Parathyroid adenoma (tissue), 2 donors: ENCODE results near the gene NT5DC2.

Source experiments
- H2AFZ ChIP-seq: fragments of 300-600 bp; sonication (generic); one replicate; pipeline ENCODE4 v1.7.0; 2017; ENCODE audit warnings: antibody characterized with exemption, mild to moderate bottlenecking
- H3K27ac ChIP-seq: fragments of 300-600 bp; sonication (generic); one replicate; pipeline ENCODE4 v1.7.0; 2017
- H3K27me3 ChIP-seq: fragments of 300-600 bp; sonication (generic); one replicate; pipeline ENCODE4 v1.7.0; 2017; ENCODE audit warnings: low read length; ENCODE audit not compliant: control insufficient read depth, insufficient read depth
- H3K36me3 ChIP-seq: fragments of 300-600 bp; sonication (generic); one replicate; pipeline ENCODE4 v1.7.0; 2017; ENCODE audit warnings: low read length; ENCODE audit not compliant: control insufficient read depth, insufficient read depth
- H3K4me1 ChIP-seq: fragments of 300-600 bp; sonication (generic); one replicate; pipeline ENCODE4 v1.7.0; 2017; ENCODE audit warnings: control low read depth
- H3K4me2 ChIP-seq: fragments of 300-600 bp; sonication (generic); one replicate; pipeline ENCODE4 v1.7.0; 2017; ENCODE audit warnings: low read length
- H3K4me3 ChIP-seq: fragments of 300-600 bp; sonication (generic); one replicate; pipeline ENCODE4 v1.7.0; 2017; ENCODE audit warnings: low read depth, low read length
- H3K79me2 ChIP-seq: fragments of 300-600 bp; sonication (generic); one replicate; pipeline ENCODE4 v1.7.0; 2017; ENCODE audit warnings: control low read depth
- H3K9ac ChIP-seq: fragments of 300-600 bp; sonication (generic); one replicate; pipeline ENCODE4 v1.7.0; 2017; ENCODE audit warnings: mild to moderate bottlenecking
- H3K9me3 ChIP-seq: fragments of 300-600 bp; sonication (generic); one replicate; pipeline ENCODE4 v1.7.0; 2017; ENCODE audit warnings: low read length; ENCODE audit not compliant: control insufficient read depth
- TF ChIP-seq, protein P1 (sequence below): fragments of 300-600 bp; sonication (generic); IDR thresholded peaks from one replicate; pipeline ENCODE4 v1.7.0; 2017; ENCODE audit warnings: antibody characterized with exemption, mild to moderate bottlenecking
- donor health status: primary hyperparathyroidism.

The NT5DC2 gene

GRCh38 chr3:52557011-52557960, 23.6 kb upstream of the NT5DC2 start:
- H3K4me3 ChIP-seq = no peak overlapping the region
- peaks cover 2% of the 10 kb centered on the region for H3K4me1 ChIP-seq
- no peak overlapping the region for H3K27ac ChIP-seq
- no peak overlapping the region for H2AFZ ChIP-seq
- H3K27me3 ChIP-seq = no peaks in the 10 kb centered on the region
- no peaks in the 10 kb centered on the region for H3K36me3 ChIP-seq
- no peaks in the 10 kb centered on the region for H3K79me2 ChIP-seq
- H3K4me2 ChIP-seq = no peak overlapping the region
- TF ChIP-seq, protein P1, sequence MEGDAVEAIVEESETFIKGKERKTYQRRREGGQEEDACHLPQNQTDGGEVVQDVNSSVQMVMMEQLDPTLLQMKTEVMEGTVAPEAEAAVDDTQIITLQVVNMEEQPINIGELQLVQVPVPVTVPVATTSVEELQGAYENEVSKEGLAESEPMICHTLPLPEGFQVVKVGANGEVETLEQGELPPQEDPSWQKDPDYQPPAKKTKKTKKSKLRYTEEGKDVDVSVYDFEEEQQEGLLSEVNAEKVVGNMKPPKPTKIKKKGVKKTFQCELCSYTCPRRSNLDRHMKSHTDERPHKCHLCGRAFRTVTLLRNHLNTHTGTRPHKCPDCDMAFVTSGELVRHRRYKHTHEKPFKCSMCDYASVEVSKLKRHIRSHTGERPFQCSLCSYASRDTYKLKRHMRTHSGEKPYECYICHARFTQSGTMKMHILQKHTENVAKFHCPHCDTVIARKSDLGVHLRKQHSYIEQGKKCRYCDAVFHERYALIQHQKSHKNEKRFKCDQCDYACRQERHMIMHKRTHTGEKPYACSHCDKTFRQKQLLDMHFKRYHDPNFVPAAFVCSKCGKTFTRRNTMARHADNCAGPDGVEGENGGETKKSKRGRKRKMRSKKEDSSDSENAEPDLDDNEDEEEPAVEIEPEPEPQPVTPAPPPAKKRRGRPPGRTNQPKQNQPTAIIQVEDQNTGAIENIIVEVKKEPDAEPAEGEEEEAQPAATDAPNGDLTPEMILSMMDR = no peak
- H3K9me3 ChIP-seq = no peaks in the 10 kb centered on the region
- H3K9ac ChIP-seq = no peak overlapping the region

DNA sequence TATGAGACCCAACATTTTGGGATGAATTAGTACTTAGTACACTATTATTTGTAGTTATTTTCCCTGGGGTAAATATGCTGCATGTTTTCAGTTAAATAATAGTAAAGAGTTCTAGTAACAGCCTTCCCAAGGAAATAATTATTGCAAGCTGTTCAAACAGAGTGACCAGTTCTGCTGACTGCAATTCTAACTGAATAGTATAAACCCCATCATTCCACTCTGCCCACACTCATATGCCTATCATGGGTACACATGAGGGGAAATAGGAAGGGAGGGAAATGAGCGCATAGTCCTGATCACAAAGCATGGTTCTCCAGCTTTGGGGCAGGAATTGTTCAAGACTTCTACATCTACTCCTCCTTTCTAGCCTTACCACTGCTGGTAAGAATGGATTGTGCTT, 21.4 kb upstream of the NT5DC2 start:
- no peaks in the 10 kb centered on the region for H3K9me3 ChIP-seq
- H3K4me2 ChIP-seq = no peak overlapping the region
- no peak overlapping the region for H3K27ac ChIP-seq
- H3K27me3 ChIP-seq = no peaks in the 10 kb centered on the region
- no peak overlapping the region for H2AFZ ChIP-seq
- TF ChIP-seq, protein P1 = no peak
- H3K9ac ChIP-seq = no peak overlapping the region
- no peak overlapping the region for H3K4me3 ChIP-seq
- no peaks in the 10 kb centered on the region for H3K36me3 ChIP-seq
- no peaks in the 10 kb centered on the region for H3K79me2 ChIP-seq
- H3K4me1 ChIP-seq = peaks cover 2% of the 10 kb centered on the region

DNA sequence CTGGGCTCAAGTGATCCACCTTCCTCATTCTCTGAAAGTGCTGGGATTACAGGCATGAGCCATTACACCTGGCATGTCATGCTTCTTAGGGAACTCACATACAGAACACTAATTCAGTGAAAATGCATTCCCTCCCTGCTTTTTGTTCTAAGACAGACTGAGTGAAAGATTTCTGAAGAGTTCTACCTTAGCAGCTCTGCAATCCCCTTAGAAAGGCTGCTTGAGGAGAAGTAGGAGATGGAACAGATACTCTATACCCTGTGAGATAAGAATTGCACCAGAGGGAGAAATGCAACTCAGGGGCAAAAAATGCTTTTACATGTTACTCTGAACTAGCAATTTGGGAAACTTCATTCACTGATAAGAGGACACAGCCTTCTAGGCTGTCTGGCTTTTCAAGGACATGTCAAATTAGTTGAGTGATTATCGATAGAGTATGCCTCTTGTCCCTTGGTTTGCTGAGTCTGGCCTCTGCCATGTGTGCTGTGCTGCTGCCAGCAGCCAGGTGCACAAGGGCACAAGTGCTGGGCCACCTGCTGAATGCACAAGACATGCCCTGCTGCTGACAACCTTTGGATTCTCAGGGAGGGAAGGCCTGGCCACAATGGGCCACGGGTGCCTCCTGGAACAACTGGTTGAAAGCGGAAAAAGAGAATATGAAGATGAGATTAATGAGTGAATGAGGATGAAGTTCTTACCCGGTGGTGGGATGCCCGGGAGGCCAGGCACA, 20.5 kb upstream of the NT5DC2 start:
- peaks cover 2% of the 10 kb centered on the region for H3K4me1 ChIP-seq
- no peaks in the 10 kb centered on the region for H3K36me3 ChIP-seq
- TF ChIP-seq, protein P1 = no peak

GRCh38 chr3:52552089-52552488, 18.4 kb upstream of the NT5DC2 start:
- Histone ChIP-seq H3K9ac (no peak overlapping the region), H3K27me3 (no peaks in the 10 kb centered on the region), H3K4me1 (peaks cover 2% of the 10 kb centered on the region), H3K79me2 (no peaks in the 10 kb centered on the region), H3K36me3 (no peaks in the 10 kb centered on the region), H3K4me2 (no peak overlapping the region), H3K27ac (no peak overlapping the region), H3K4me3 (no peak overlapping the region), H3K9me3 (no peaks in the 10 kb centered on the region), H2AFZ (no peak overlapping the region)
- TF ChIP-seq, protein P1 = no peak

More for the DNA sequence above, 20.5 kb upstream of the NT5DC2 start:
- H3K79me2 ChIP-seq = no peaks in the 10 kb centered on the region
- H2AFZ ChIP-seq = no peak overlapping the region
- no peaks in the 10 kb centered on the region for H3K9me3 ChIP-seq
- no peak overlapping the region for H3K9ac ChIP-seq
- no peaks in the 10 kb centered on the region for H3K27me3 ChIP-seq
- H3K27ac ChIP-seq = no peak overlapping the region
- H3K4me3 ChIP-seq = no peak overlapping the region
- H3K4me2 ChIP-seq = no peak overlapping the region
